Dedifferentiated amniotic fluid mesenchymal stem cell (primary cell): ENCODE measurements around the gene DOC2A.

Source experiments
- DNase-seq: peaks from one replicate; pipeline ENCODE4 v3.0.0-alpha.2; 2016; ENCODE audit errors: extremely low spot score

Gene DOC2A

DNA sequence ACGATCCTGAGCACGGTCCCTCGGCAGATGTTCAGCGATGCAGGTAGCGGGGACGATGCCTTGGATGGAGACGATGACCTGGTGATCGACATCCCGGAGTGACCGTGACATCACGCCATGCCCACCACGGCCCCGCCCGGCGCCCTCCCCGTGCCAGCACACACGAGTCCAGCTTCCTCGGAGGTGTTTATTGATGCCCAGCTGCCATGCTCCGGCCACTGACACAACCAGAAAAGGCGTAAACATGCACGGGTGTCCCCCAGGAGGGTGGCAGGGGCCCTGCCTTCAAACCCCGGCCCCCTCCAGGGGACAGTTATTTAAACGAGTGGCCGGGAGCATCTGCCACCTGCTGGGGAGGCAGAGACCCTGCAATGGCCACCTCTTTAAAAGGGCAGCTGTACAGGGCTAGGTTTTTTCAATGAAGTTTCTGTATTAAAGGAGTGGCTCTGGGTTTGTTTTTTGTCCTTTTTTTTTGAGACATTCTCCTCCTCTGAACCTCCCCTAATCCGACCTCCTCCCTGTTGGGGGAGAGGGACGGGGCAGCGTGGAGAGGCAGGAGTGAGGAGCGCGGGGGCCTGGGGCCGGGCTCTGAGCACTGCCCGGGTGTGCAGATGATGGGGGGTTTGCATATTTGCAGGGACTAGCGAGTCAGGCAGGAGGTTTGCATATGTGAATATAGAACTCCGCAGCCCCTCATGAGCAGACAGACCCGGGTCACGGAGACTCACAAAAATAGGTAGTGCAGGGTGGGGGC, 5.3 kb downstream of the DOC2A start:
- DNase-seq: no peak

DNA sequence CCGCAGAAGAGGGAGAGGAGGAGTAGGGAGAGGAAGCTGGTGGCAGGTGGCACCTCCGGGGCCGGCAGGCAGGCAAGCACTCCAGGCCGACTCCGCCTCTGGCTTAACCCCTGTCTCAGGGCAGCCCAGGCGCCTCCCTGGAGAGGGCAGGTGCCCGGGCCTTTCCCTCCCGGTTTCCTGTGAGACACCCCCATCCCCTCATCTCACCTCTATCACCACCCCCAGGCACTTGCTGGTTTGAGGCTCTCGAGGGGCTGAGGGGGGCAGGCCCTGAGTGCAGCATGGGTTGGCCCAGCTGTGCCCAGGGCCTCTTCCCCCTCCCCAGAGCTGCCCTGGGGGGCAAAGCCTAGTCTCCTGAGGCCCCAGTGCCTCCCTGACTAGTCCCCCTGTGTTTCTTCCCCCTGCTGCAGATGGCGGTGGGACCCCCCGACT, 6.0 kb downstream of the DOC2A start:
- no peak for DNase-seq

DNA sequence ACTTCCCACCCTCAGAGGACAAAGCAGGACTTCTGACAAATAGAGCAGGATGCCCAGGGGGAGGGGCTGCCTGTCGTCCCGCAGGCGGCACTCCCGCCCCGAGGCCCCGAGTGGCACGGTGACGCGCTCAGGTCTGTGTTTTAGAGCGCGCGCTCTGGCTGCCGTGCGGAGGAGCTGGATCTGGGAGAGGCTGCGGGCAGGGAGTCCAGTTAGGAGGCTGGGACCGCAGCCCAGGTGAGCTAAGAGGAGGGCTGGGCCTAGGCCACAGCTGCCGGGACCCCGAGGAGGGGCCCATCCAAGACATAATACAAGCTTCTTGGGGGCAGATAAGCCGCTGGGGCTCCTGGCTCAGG, 6.4 kb downstream of the DOC2A start:
- no peak for DNase-seq

DNA sequence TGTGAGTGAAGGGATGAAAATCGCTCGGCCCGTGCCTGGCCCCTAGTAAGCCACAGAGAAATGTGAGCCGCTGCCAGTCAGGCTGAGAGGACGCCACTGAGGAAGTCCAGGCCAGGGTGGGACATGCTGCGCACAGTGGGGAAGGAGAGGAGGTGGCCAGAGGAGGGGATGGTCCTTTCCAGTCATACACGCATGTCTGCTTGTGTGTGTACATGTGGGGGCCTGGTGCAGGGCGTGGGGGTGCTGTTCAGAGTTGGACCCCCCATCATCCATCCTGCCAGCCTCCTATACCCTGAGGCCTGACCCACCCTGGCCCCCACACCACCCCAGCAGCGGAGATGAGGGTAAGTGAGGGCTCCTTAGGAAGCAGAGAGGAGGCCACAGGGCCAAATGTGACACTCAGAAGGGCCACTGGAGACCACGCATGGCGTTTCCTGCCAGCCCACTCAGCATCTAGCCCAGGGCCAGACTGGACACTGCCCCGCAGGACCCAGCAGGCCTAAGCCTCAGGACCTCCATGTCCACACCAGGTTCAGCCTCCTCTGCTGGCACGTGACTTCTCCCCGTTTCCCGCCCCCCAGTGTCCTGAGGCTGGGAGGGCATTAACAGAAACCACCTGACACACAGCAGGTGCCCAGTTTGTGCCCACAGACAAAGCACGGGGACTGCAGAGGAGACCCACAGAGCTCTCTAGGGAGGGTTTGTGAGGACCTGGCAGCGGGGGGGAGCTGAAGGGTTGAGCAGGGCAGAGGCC, 7.0 kb downstream of the DOC2A start:
- no peak for DNase-seq

DNA sequence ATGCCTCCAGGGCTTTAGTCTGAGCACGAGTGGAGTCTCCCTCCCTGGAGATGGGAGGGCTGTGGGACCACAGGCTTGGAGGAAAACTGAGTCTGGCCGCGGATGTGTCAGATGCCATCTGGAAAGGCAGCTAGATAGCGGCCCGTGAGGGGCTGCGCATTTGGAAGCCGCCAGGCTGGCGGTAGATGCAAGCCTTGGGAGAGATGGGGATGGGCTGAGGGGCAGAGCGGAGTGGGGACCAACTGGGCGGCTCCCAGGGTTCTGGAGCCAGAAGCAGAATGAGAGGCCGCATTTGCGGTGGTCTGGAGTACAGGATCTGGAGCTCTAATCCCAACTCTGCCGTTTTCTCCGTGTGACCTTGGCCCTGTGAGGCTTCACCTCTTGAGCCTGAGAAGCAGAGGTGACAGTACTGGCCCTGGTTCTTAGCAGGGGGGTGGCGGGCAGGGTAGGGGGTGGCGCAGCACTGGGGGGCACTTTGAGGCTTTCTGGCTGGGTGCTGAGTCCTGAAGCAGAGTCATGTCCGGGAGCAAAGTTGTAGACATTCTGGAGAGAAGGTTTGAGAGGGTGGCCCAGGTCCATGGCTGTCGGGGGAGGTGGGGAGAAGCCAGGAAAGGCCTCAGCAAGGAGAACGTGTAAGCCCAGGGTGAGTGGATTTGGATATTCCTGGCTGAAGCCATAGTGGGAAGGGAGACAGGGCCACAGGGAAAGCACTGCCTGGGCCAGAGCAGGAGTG, 8.0 kb downstream of the DOC2A start:
- DNase-seq: no peak

DNA sequence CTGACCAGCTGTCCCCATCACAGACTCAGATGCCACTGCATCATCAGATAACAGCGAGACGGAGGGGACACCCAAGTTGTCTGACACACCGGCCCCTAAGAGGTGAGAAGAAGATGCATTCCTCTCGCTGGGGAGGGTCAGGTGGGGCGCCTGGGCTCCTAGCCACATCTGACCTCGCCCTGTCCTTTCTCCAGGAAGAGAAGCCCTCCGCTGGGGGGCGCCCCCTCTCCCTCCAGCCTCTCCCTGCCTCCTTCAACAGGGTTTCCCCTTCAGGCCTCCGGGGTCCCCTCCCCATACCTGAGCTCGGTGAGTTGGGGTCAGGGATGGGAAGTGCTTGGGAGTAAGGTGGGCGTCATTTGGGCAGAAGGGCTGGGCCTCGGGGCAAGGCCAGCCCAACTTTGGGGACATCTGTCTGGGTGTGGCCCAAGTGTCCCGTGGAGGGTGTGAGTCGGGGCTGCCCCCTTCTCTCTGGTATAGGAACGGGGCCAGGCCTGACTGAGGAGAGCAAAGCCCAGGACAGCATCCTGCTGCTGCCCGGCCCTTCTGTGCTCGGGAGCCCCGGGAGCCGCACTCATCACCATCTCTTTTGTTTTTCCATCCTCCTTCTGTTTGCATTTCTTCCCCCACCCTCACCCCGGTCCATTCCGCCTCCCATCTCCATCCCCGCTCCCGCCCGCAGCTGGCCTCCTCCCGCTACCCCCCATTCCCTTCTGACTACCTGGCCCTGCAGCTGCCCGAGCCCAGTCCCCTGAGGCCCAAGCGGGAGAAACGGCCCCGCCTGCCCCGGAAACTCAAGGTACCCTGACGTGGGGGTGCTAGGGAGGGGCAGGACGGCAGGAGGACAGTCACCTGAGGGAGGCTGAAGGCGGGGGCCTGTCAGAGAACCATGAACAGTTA, 9.8 kb downstream of the DOC2A start:
- DNase-seq: no peak

DNA sequence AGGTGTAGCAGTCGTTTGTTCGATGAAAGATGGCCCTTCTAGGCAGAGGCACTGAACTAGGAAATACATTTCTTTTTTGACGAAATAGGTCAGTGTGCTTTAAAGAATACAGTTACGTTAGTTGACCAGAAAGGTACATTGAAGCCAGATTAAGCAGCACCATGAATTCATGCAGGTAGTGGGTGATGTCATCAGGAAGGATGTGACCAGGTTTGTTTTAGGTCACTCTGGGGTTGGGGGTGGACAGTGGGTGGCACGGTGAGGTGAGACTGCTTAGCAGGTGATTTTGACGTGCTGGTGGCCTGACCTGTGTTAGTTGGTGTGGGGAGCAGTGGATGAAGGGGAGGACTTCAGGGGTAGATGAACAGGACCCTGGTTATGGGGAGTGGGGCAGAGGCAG, 11.2 kb downstream of the DOC2A start:
- DNase-seq: no peak

DNA sequence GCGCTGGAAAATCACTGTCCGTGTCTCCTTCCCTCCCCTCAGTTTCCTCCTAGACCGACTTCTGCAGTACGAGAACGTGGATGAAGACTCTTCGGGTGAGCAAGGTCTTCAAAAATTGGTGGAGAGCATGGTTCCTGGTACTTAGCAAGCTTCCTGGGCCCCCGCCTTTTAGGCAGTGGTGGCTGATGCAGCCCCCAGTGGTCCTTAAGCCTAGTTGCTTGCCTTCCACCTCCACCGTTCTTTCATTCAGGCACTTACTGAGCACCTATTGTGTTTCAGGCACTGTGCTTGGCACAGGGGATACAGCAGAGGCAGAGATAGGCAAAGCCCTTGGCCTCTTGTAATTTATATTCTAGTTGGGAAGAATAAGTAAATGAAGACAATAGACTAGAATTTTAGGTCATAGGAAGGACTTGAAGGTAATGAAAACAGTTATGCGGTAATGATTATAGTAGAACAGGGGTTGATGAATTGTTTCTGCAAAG, 14.0 kb downstream of the DOC2A start:
- DNase-seq: no peak

DNA sequence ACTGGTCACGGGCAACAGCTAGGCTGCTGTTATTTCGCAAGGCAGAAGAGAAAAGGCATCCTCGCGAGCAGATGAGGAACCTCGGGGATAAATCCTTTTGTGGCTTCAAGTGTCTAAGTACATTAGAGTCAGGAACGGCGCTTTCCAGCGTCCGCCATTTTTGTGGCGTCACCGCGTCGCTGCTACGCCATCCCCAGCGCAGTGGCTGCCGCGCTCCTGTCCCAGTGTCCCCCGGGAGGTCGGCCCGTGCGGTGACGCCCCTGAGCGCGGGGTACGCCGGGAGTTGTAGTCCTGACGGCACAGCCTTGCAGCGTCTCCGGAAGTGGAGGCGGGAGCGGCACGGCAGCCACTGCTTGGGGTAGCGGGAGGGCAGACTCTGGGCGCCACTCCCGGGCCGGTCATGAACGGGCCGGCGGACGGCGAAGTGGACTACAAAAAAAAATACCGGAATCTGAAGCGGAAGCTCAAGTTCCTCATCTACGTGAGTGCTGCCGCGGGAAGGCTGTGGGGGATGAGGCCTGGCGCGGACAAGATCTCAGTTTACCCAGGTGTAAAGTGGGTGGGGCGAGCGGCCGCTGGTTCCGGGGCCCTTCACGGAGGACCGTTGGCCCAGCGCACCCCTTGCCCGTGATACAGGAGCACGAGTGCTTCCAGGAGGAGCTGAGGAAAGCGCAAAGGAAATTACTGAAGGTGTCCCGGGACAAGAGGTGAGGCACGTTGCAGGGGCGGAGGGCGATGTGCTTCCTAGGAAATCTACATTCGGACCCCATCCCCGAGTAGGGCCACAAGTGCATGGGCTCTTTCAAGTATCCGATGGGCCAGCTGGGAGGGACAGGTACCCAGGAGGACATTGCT, 14.7 kb downstream of the DOC2A start, which contains the start of gene INO80E:
Gene INO80E (plus strand): TSS at position 331 of the 855 bp plus-strand sequence. CDS start 70 bp downstream, at position 401.
- DNase-seq: peak; percentile 94

DNA sequence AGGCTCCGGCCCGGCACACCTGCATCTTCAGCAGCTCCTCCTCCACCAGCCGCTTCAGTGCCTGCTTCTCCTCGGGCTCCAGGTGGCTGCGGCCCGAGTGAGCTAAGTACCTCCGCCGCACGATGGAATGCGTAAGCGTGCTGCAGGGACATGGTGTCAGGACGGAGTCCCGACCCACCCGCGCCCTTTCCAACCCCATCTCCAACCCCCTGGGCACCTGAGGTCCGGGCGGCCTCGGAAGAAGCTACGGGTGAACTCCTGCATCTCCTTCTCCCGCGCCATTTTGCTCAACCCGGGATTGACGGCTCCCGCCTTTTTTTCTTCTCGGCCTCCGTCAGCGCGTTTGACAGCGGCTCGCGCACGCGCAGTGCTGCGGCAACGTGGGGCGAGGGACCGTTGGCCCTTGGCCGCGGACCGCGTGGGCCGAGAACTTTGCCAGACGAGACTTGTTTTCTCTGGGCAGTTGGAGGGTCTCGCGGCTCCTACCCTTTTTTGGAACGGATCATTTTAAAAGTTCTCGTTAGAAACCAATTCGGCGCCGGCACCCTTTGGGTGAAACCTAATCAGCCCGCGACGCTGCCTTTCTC, 15.4 kb downstream of the DOC2A start, which contains the start of gene HIRIP3:
Gene HIRIP3 (minus strand): TSS at position 294 of the 587 bp plus-strand sequence. CDS start 12 bp downstream, at position 282.
- peak; percentile 58 for DNase-seq

DNA sequence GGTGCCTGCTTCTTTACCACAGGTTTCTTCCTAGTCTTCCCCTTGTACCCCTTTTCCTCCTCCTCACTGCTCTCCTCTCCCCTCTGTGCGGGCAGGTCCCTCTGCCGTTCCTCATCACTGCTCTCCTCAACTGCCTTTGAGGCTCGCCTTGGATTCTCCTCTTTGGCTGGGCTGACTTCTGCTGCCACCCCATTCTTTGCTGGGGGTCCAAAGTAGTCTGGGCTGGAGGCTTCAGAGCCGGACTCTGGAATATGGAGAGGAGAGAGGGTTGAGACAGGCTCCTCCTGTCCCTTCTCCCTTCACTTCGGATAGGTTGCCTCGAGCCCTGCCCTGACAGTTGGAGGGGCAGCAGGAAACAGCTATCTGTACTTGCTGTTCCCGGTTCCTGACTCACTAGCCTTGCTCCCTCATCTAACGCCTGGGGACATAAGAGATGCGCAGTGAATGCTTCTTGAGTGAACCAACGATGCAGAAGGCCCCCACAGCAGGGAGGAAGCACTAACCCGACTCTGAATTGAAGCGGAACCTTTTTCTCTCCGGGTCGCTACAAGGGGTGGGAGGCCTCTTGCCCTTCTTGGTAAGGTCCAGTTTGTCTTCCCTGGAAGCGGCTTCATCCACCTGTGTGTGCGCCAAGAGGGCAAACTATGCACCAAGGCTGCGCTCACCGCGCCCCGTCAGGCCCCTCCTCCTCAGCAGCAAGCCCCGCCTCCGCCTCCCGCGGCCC, 16.1 kb downstream of the DOC2A start:
- DNase-seq: no peak

DNA sequence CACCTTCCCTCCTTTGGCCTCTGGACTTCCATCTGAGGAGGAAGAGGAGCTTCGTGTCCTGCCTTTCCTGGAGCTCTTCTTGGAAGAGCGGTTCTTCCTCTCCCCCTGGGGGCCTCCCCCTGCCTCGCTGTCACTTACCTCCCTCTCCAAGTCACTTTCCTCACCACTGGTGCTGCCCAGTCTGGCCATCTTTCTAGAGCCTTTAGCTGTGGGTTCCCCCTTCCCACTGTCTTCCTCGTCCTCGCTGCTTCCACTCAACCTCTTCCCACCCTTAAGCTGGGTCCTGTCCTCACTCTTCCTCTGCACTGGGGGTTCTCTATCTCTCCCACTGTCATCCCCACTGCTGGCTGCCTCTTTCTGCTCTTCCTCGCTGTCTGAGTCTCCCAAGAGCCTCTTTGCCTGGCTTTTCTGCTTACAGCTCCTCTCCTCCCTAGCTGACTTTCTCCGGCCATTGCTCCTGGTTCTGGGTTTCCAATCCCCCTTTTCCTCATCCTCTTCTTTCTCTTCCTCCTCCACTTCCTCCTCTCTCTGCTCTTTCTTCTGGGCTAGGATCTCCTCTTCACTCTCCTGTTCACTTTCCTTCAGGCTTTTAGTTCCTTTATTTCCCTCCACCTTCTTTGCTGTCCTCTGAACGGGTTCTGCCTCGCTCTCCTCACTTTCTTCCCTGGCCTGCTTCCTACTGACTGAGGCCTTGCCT, 16.8 kb downstream of the DOC2A start:
- DNase-seq: no peak

DNA sequence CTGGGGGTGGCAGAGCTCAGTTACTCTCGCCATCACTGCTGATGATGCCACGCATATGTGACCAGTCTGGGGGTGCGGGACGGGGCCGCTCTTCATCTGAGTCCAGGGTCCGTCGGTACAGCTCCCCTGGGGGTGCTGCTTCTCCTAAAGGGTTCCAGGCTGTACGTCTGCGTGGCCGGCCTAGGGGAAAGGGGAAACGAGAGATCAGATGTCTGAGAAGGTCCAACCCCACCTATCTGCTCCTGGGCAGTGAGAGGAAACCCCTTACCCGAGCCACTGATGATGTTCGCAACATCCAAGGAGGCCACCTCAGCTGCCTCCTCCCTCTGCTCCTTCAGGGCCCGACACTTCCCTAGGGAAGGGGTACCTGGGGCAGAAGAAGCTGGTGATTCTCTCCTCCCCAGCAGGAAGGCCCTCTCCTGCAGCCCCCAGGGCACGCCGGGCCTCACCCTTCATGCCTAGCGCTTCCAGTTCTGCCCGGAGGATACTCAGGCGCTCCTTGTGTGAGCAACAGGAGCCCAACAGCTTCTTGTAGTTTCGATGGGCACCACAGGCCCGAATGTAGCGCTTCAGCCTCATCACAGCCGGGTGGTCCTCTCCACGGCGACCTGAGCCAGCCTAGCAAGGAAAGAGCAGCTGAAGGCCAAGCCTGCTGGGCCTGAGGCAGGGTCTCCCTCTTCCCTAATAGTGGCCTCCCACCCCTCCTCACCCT, 17.5 kb downstream of the DOC2A start:
- no peak for DNase-seq

DNA sequence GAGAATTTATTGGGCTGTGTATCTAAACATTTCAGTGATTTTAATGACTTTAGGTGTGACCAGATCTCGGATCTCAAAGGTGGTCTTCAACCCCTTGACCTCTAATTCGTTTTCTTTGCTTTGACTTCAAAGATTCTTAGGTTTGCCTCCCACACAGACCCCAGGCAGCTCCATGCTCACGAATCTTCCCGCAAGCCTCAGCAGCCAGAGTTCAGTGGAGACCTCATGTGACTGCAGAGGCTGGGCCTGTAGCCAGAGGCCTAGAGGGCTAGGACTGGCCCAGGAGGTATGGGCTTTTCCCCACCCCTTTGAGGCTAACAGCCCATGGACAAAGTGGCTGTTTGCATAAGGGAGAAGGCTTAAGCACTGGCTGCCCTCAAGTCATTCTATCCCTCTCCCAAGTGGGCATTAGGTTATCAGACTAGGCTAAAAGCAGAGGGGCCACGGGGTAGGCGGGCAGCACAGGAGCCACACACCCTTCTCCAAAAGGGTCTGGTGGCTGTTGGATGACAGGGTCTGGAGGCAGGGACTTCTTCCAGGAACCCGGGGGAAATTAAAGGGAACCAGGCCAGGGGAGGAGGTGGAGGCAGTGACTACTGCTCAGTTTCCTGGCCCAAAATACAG, 18.4 kb downstream of the DOC2A start:
- no peak for DNase-seq

DNA sequence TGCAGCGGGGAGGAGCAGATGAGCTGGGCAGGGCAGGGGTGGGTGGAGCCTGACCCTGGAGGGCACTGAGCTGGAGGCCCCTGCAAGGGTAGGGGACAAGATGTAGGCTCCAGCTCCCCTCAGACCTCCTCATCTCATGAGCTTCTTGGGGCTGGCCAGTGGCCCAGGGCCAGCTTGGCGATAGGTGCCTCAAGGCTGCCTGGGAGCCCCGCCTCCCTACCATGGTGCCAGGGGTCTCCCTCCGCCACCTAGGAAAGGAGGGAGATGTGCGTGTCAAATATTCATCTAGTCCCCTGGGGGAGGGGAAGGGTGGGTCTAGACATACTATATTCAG, 19.3 kb downstream of the DOC2A start:
- DNase-seq: no peak

DNA sequence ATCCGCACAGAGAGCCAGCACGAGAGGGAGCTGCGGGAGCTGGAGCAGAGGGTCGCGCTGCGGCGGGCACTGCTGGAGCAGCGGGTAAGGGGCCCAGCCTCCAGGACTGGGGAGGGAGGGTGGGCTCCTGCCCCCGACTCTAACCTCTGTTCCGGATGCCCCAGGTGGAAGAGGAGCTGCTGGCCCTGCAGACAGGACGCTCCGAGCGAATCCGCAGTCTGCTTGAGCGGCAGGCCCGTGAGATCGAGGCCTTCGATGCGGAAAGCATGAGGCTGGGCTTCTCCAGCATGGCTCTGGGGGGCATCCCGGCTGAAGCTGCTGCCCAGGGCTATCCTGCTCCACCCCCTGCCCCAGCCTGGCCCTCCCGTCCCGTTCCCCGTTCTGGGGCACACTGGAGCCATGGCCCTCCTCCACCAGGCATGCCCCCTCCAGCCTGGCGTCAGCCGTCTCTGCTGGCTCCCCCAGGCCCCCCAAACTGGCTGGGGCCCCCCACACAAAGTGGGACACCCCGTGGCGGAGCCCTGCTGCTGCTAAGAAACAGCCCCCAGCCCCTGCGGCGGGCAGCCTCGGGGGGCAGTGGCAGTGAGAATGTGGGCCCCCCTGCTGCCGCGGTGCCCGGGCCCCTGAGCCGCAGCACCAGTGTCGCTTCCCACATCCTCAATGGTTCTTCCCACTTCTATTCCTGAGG, 19.8 kb downstream of the DOC2A start:
- no peak for DNase-seq

DNA sequence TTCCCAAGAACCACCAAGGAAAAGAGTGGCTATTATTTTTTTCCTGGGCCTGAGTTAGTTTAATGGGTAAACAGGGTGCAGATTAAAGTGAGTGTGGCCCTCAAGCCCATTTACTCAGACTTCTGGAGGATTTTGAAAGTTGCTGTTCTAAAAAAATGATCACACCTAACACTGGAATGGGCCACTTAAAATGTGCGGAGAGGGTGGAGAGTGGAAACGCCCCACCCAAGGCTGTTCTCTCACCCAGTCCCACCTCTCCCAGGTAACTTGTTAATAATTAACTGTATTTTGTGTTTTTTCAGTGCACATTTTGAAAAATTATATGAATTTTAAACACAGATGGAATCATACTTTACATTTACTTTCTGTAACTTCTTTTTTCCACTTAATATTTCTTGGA, 20.8 kb downstream of the DOC2A start:
- DNase-seq: no peak
